HCT116 (cell line): Measurements from ENCODE around the gene CHSY1. TPM values are rescaled to one million over a fixed set of nuclear protein-coding genes. Genes with fewer than 3 reads are reported as not detected.

Experiments used
- ATAC-seq: fragments of 200-7000 bp; cut with Tn5 transposase; 2 replicates; pipeline ENCODE4 v1.9.1; 2020; ENCODE audit warnings: mild to moderate bottlenecking, moderate library complexity
- BruUV-seq: library from RNA; stranded (reverse); fragments of 400-500 nt; replicated peaks from 2 replicates; lab custom pipeline; 2021; lab: Mats Ljungman, UMichigan
- CTCF ChIA-PET: fragments of 300-600 bp; sonication (Branson Sonifier 250); formaldehyde crosslinking; loops from one replicate; lab custom pipeline; 2021; ENCODE audit warnings: antibody characterized with exemption; lab: Charles Lee
- POLR2A ChIA-PET: fragments of 300-600, 350-600 bp; sonication (Branson Sonifier 250); formaldehyde crosslinking; loops from one replicate; lab custom pipeline; 2021; ENCODE audit warnings: antibody characterized with exemption; lab: Charles Lee
- RAD21 ChIA-PET, 2 experiments: fragments of 300-600 bp; sonication (Branson Sonifier 250); formaldehyde crosslinking; loops; one replicate each; lab custom pipeline; 2023; ENCODE audit warnings: low total read pairs in 2 of 2; ENCODE audit not compliant: uncharacterized antibody in 2 of 2, unreplicated experiment in 2 of 2, low non-redundant PET in 1 of 2; lab: Charles Lee
- DNase-seq: peaks from one replicate; pipeline ENCODE4 v3.0.0-alpha.2; 2010; ENCODE audit warnings: low read depth, low spot score
- H2AFZ ChIP-seq: fragments of 200-600 bp; shearing (Covaris generic), sonication (generic); 2 replicates; pipeline ENCODE4 v1.6.1; 2017; ENCODE audit warnings: low read depth, mixed run types, mixed read lengths, antibody characterized with exemption, low read length; ENCODE audit not compliant: poor library complexity, severe bottlenecking
- H3K27ac ChIP-seq: 2 replicates; pipeline ENCODE4 v1.5.1; 2012; ENCODE audit warnings: low read depth, low read length
- H3K27me3 ChIP-seq: fragments of 200-600 bp; sonication (generic); 2 replicates; pipeline ENCODE4 v1.6.1; 2016; ENCODE audit warnings: mixed run types, low read length, mixed read lengths; ENCODE audit not compliant: insufficient read depth
- H3K36me3 ChIP-seq, 2 experiments: fragments of 200-500 bp in 1 of 2; fragments of 200-600 bp in 1 of 2; sonication (Bioruptor generic) in 1 of 2; sonication (generic) in 1 of 2; 2 replicates each; pipeline versions ENCODE4 v1.5.1 to v1.6.1; 2014 to 2016; ENCODE audit warnings: low read length in 2 of 2, inconsistent platforms in 1 of 2, mixed read lengths in 1 of 2, mixed run types in 1 of 2; ENCODE audit not compliant: insufficient read depth in 2 of 2, control insufficient read depth in 1 of 2
- H3K4me1 ChIP-seq, 2 experiments: fragments of 200-600 bp in 1 of 2; sonication (generic) in 1 of 2; 2 replicates each; pipeline versions ENCODE4 v1.5.1 to v1.6.1; 2012 to 2017; ENCODE audit warnings: low read length in 2 of 2, inconsistent platforms in 1 of 2, mild to moderate bottlenecking in 1 of 2, mixed read lengths in 1 of 2, mixed run types in 1 of 2, moderate library complexity in 1 of 2; ENCODE audit not compliant: insufficient read depth in 2 of 2, control insufficient read depth in 1 of 2
- H3K4me2 ChIP-seq: fragments of 200-600 bp; sonication (generic); 2 replicates; pipeline ENCODE4 v1.6.1; 2017; ENCODE audit warnings: mixed run types, low read length, mixed read lengths
- H3K4me3 ChIP-seq, 2 experiments: fragments of 200-600 bp in 1 of 2; sonication (generic) in 1 of 2; replicated peaks in 1 of 2; 2 replicates each; pipeline ENCODE4 v1.5.1; 2011 to 2016; ENCODE audit warnings: low read length in 2 of 2, control low read depth in 1 of 2, low read depth in 1 of 2, mild to moderate bottlenecking in 1 of 2, mixed read lengths in 1 of 2, mixed run types in 1 of 2
- H3K79me2 ChIP-seq: fragments of 200-600 bp; sonication (generic); 2 replicates; pipeline ENCODE4 v1.6.1; 2017; ENCODE audit warnings: mild to moderate bottlenecking, mixed run types, low read length, moderate library complexity, mixed read lengths; ENCODE audit not compliant: insufficient read depth
- H3K9ac ChIP-seq: fragments of 200-600 bp; sonication (generic); 2 replicates; pipeline ENCODE4 v1.6.1; 2016; ENCODE audit warnings: low read length, mixed read lengths
- H3K9me2 ChIP-seq: fragments of 200-600 bp; sonication (generic), shearing (Covaris generic); 2 replicates; pipeline ENCODE4 v1.6.1; 2017; ENCODE audit warnings: mixed run types, mild to moderate bottlenecking, moderate library complexity; ENCODE audit not compliant: insufficient read depth
- H3K9me3 ChIP-seq, 2 experiments: fragments of 200-500 bp in 1 of 2; fragments of 200-600 bp in 1 of 2; sonication (Bioruptor generic) in 1 of 2; sonication (generic) in 1 of 2; 2 replicates each; pipeline ENCODE4 v1.6.1; 2014 to 2017; ENCODE audit warnings: low read length in 2 of 2, mixed read lengths in 2 of 2, inconsistent platforms in 1 of 2, low read depth in 1 of 2, mild to moderate bottlenecking in 1 of 2, mixed run types in 1 of 2, moderate library complexity in 1 of 2; ENCODE audit not compliant: control insufficient read depth in 1 of 2, insufficient read depth in 1 of 2
- H4K20me1 ChIP-seq: fragments of 200-600 bp; sonication (generic), shearing (Covaris generic); 2 replicates; pipeline ENCODE4 v1.6.1; 2017; ENCODE audit warnings: mixed run types, mild to moderate bottlenecking, moderate library complexity; ENCODE audit not compliant: insufficient read depth
- ATF3 ChIP-seq: IDR thresholded peaks from 2 replicates; pipeline ENCODE4 v1.6.1; 2012
- CBX3 ChIP-seq: IDR thresholded peaks from 2 replicates; pipeline ENCODE4 v1.6.1; 2012; ENCODE audit warnings: low read depth
- EZH2 ChIP-seq: fragments of 200-600 bp; sonication (generic); IDR thresholded peaks from 2 replicates; pipeline ENCODE4 v1.6.1; 2017; ENCODE audit warnings: antibody characterized with exemption, mixed run types
- EZH2phosphoT487 ChIP-seq: fragments of 200-600 bp; IDR thresholded peaks from 2 replicates; pipeline ENCODE4 v1.6.1; 2018; ENCODE audit warnings: antibody characterized with exemption, borderline replicate concordance
- FOSL1 ChIP-seq: IDR thresholded peaks from 2 replicates; pipeline ENCODE4 v1.6.1; 2012; ENCODE audit warnings: low read depth
- JUND ChIP-seq: IDR thresholded peaks from 2 replicates; pipeline ENCODE4 v1.6.1; 2012
- POLR2AphosphoS5 ChIP-seq: IDR thresholded peaks from 2 replicates; pipeline ENCODE4 v1.6.1; 2011; ENCODE audit warnings: mild to moderate bottlenecking, low read depth, low read length, moderate library complexity
- REST ChIP-seq: IDR thresholded peaks from 2 replicates; pipeline ENCODE4 v1.6.1; 2012; ENCODE audit warnings: low read depth
- SIN3A ChIP-seq: IDR thresholded peaks from 2 replicates; pipeline ENCODE4 v1.6.1; 2012; ENCODE audit warnings: low read depth
- TCF7L2 ChIP-seq: IDR thresholded peaks from 2 replicates; pipeline ENCODE4 v1.7.0; 2011; ENCODE audit warnings: borderline replicate concordance, inconsistent platforms; ENCODE audit not compliant: insufficient read depth, insufficient read length; ENCODE audit errors: extremely low read depth
- YY1 ChIP-seq: IDR thresholded peaks from 2 replicates; pipeline ENCODE4 v1.6.1; 2011; ENCODE audit warnings: low read length, low read depth, moderate library complexity, mild to moderate bottlenecking; ENCODE audit not compliant: insufficient replicate concordance; ENCODE audit errors: extremely low read depth
- ZFX ChIP-seq: fragments of 450-650 bp; IDR thresholded peaks from 2 replicates; pipeline ENCODE4 v1.6.1; 2017
- intact Hi-C: fragments of 100-400 bp; cut with micrococcal nuclease; formaldehyde crosslinking; loops from 2 replicates; pipeline ENCODE4 v1.10.0; 2022
- total RNA-seq: library from RNA; stranded (reverse); gene quantifications from one replicate; pipeline ENCODE4 v1.2.1, GENCODE V29; 2021; ENCODE audit not compliant: unreplicated experiment

CHSY1 gene
- total RNA-seq, 1 experiment from 2014 or later = 25.4 TPM

GRCh38 chr15:101283931-101284330 lies 32.1 kb upstream of the CHSY1 start:
- BruUV-seq = no TSS peak
- no peaks in the 10 kb centered on the region; a peak in 1 of 4 replicates for H3K4me1 ChIP-seq
- H3K36me3 ChIP-seq = peaks cover 62 to 67% of the 10 kb centered on the region in 2 experiments; a peak in 3 of 4 replicates
- H3K4me2 ChIP-seq = no peak overlapping the region
- ChIA-PET RAD21 (no interaction called here), POLR2A (no interaction called here), CTCF (no interaction called here)
- intact Hi-C loops = no loop called here
- peaks cover 56% of the 10 kb centered on the region for H3K79me2 ChIP-seq
- DNase-seq (no peak), ATAC-seq (no peak)
- no peaks in the 10 kb centered on the region for H3K27me3 ChIP-seq
- no peaks in the 10 kb centered on the region for H3K9me2 ChIP-seq
- peaks cover 17% of the 10 kb centered on the region; the same call in 1 of the 2 replicates for H4K20me1 ChIP-seq
- H3K9me3 ChIP-seq = no peaks in the 10 kb centered on the region
- H3K4me3 ChIP-seq = no peak overlapping the region
- no peak overlapping the region for H2AFZ ChIP-seq
- H3K9ac ChIP-seq = no peak overlapping the region
- TF ChIP-seq EZH2phosphoT487 (no peak), CBX3 (no peak), SIN3A (no peak), ZFX (no peak), YY1 (no peak), JUND (no peak), EZH2 (no peak), ATF3 (no peak), REST (no peak), TCF7L2 (no peak), FOSL1 (no peak), POLR2AphosphoS5 (no peak)
- no peak overlapping the region for H3K27ac ChIP-seq
